ENCODE data around the gene SMCP.
A peak's percentile ranks its signal among the peaks of the same experiment; 100 is the strongest.

Gene SMCP

GRCh38 chr1:152888126-152888525 is 10.0 kb downstream of the SMCP start:
- DNase-seq = no peak

DNA sequence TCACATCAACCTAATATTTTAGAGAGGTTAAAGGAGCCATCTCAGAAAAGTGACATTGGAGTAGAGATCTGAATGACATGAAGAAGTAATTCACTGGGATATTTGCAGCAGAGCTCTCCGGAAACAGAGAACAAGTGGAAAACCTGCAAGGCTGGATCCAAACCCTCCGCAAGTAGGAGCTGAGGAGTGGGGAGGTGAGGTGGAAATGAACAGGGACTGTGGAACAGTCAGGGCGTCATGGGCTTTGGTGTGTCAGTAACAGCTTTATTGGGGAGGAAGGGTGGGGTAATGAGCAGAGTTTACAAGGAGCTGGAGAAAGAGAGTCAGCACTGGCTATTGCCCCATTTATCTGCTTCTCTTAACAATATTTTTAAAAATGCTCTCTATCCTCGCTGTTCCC is 20.9 kb downstream of the SMCP start:
- DNase-seq = no peak

- DNase-seq = no peak
Measured at GRCh38 chr1:152899883-152900282, 21.8 kb downstream of the SMCP start.

- DNase-seq = no peak
Measured at GRCh38 chr1:152901631-152902030, 23.5 kb downstream of the SMCP start.

- DNase-seq = no peak
Measured at GRCh38 chr1:152902636-152903035, 24.5 kb downstream of the SMCP start.

- no peak for DNase-seq
Measured at GRCh38 chr1:152904688-152905440, 26.7 kb downstream of the SMCP start.

- DNase-seq = peak; percentile 20
Measured at GRCh38 chr1:152906023-152906565, 28.0 kb downstream of the SMCP start.

- no peak for DNase-seq
Measured at GRCh38 chr1:152907686-152908601, 29.8 kb downstream of the SMCP start, which contains the start of gene IVL. IVL (plus strand) TSS chr1:152908546; CDS start chr1:152909798, 1,252 bp downstream.

GRCh38 chr1:152909206-152909605 is 31.1 kb downstream of the SMCP start:
- DNase-seq = no peak

- no peak for DNase-seq
Measured at GRCh38 chr1:152912471-152912870, 34.3 kb downstream of the SMCP start.

DNA sequence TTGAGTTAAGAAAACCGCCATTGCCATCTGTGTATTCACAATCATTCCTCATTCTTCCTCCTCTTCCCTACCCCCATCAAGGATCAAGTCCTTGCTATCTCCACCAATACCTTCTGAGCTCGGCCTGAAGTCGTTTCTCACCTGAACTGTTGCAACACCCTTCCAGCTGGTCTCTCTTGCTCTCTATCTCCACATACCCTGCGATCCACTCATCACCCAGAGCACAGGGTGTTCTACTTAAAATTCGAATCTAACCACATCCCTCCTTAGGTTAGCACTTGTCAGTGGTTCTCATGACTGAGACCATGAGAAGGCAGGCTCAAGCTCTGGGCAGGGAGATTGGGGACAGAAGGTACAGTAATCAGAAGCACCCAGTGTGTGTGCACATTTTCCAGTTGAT is 34.8 kb downstream of the SMCP start:
- DNase-seq = no peak

DNA sequence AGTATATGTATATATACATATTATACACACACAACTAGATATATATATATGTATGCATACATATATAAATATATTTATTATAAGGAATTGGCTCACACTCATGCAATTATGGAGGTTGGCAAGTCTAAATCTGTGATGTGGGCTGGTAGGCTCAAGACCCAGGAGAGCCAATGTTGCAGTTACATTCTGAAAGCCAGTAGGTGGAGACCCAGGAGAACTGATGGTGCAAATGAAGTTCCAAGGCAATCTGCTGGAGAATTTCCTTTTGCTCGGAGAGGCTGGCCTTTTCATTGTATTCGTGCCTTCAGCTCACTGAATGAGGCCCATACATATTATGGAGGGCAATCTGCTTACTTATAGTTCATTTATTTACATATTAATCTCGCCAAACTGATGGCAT is 39.7 kb downstream of the SMCP start:
- DNase-seq = peak; percentile 59

GRCh38 chr1:152919071-152919470 is 40.9 kb downstream of the SMCP start:
- no peak for DNase-seq

- no peak for DNase-seq
Measured at GRCh38 chr1:152924191-152924590, 46.1 kb downstream of the SMCP start.

GRCh38 chr1:152926091-152926490 is 48.0 kb downstream of the SMCP start:
- peak; percentile 48 for DNase-seq

DNA sequence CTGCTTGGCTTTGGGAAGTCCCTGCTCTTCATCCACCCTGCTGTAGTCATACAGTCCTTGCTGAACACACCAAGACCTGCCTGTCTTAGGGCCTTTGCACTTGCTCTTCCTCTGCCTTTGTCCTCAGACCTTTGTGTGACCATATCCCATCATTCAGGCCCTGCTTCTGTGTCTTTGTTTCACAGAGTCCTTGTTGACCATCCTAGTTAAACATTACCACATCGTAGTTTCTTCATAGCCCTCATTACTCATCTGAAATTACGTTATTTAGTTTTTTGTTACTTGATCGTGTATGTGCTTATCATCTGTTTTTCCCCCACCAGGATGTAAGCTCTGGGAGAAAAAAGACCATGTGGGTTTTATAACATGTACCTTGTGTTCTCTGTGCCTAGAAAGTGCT is 50.5 kb downstream of the SMCP start:
- DNase-seq = no peak

GRCh38 chr1:152932170-152932811 is 54.2 kb downstream of the SMCP start:
- no peak for DNase-seq

GRCh38 chr1:152933196-152933595 is 55.1 kb downstream of the SMCP start:
- no peak for DNase-seq

Measured in OCI-M1 (cell line).